Right renal pelvis (tissue), 4 donors: ENCODE results near the gene TUBB2B. TPM values are rescaled to one million over a fixed set of nuclear protein-coding genes. Genes with fewer than 3 reads are reported as not detected.
A peak's percentile ranks its signal among the peaks of the same experiment; 100 is the strongest.

Experiments used
- DNase-seq, 4 donors: peaks; one replicate each; pipeline ENCODE4 v3.0.0-alpha.2; 2013; ENCODE audit warnings: low read depth in 4 of 4, low spot score in 3 of 4, missing footprints in 1 of 4
- polyA plus RNA-seq, 4 donors: library from polyadenylated mRNA; unstranded; fragments of 120-200 nt; gene quantifications; one replicate each; pipeline ENCODE4 v1.2.1, GENCODE V29; 2013; ENCODE audit not compliant: insufficient read length in 4 of 4

Gene TUBB2B
- 100 to 1,000 TPM; 102 to 141 (median 121) TPM for polyA plus RNA-seq

DNA sequence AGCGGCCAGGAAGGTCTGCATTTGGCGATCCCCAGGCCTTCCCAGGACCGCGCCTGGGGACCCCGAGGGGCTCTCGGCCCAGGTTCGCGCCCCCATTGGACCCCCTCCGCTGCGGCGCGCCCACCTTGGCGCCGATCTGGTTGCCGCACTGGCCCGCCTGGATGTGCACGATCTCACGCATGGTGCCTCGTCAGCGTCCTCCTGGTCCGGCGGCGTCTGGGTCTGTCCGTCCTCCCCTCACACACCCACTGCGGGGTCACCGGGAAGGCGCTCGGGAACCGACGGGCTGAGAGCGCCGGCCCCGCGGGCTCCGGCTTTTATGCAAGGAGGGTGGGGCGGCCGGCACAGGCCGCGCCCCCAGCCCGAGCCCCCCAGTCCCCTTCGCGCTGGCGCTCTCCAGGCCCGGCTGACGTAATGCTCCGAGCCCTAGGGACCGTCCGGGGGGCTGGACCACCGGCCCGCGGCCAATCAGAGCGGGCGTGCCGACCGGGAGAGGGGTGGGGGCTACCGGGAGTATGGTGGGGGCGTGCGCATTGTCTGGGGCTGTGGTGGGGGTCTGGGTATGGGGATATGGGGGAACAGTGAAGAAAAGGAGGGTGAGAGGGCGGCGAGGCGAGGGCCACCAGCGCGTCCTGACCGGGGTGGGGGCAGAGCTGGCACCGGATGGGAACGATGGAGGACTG lies at the start of gene TUBB2B:
TUBB2B (minus strand) TSS at position 291 of the 683 bp plus-strand sequence; CDS start at position 181, 110 bp downstream.
- DNase-seq: peak in 2 of 4 donors; percentile 59 to 76

DNA sequence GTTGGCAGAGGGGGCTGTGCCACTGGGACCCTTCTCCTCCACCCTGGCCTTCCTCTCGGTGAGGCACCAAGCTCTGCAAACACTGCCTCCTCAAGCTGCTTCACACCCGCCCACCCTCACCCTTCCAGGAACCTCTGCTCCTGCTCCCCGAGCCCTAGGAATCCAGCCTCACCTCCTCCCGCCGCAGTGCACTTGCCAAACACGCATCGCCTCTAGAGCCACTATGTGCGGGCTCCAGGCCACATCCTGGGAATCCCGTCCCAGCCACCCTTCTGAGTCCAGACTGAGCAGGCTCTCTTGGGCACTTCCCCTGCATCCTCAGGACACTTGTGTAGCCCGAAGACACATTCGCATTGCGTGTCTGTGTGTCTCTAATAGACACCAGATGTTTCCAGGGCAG lies 49.8 kb upstream of the TUBB2B start:
- no peak for DNase-seq

DNA sequence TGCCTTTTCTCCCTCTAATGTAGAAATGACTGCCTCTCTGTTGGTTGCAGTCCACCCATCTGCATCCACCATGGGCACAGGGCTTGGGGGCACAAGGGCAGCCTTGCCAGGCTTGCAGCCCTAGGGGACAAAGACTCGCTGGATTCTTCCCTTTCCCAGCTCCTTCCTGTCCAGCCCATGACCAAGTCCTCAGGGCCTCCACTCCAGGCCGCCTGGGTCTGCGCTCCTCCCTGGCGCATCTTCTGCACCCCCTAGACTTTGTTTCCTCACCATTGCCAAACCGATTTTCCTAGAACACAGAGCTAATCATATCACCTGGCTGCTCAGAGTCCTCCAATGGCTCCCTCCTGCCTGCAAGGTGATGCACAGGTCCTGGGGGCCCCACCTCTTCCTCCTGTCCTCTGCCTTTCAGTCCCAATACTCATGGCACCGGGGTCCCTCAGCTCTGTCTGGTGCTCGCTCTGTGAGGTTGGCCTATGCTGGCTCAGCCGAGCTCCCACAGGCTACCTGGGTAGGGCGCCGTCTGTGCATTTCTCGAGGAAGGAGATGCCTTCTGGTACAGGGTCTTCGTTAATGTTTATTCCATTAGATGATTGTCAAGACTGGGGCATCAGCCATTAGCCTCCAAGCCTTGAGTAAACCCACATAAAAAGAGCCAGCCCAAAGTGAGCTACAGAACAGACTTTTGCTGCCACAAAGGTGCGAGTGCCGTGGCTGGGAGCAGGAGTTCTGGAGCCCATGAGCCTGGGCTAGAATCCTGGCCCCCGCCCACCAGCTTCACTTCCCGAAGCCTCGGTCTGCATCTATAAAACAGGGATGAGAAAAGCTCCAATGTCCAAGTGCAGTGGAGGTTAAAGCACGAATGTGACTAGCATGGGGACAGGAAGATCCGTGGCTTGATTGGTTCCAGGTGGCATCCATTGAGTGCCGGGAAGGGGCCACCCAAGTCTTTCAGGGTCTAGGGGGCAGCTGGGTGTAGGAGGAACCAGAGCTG lies 49.0 kb upstream of the TUBB2B start:
- DNase-seq: no peak

DNA sequence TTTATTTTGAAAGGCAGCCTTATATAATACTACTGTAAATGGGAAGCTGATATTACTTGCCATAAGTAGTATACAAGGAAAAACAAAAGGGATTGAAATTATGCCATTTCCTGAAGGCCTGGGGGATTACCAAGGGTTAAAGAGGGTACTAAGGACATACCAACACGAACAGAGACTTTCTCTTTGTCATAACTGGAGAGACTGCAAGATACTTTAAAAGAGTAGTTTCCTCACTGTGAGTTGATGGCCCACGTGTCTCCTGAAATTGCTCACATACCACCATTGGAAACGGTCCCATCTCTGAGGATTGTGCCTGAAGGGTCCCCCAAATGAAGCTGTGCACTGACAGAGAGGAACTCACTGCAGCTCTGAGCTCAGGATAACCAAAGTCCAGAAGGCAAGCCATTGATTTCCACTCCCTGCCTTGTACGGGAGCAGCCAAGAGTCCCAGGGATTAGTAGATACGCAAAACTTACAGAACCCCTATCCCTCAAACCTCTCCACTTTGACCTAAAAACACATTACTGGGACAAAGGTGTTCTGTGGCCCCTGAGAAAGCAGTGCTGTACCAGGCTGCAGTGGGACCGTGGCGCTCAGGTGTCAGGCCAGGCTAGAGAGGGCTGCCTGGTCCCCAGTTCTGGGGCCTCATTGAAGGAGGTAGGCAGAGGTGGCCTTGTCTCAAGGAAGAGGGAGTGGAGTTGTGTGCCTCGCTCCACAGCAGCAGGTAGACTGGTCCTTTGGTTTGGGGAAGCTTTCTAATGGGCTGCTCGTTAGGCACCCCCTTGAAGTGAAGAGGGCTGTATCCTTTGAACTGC lies 46.5 kb upstream of the TUBB2B start:
- DNase-seq: no peak

DNA sequence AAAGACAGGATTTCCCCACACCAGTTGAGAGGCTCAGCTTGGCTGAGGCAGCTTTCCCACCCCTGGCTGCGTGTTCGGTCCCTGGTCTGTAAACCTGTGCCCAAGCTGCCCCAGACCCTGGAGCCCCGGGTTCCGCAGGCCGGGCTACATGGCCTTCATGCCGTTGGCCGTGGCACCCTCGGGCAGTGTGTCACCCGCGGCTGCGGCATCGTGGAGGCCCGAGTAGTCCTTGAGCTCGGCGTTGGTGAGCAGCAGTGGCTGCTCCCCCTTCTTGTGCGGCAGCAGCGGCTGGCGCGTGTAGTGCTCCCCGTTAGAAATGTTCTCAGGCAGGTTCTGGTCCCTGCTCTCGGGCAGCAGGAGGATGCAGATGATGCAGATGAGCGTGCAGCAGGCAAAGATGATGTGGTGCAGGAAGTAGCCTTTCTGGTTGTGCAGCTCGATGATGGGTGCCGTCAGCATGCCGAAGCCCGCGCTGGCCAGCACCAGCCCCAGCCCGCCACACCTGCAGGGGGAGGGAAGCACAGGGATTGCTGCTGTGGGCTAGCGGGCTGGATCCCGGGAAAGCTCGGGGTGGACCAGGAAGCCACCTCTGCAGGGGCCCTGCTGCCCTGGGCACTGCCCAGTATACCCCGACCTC lies 45.6 kb upstream of the TUBB2B start:
- no peak for DNase-seq

DNA sequence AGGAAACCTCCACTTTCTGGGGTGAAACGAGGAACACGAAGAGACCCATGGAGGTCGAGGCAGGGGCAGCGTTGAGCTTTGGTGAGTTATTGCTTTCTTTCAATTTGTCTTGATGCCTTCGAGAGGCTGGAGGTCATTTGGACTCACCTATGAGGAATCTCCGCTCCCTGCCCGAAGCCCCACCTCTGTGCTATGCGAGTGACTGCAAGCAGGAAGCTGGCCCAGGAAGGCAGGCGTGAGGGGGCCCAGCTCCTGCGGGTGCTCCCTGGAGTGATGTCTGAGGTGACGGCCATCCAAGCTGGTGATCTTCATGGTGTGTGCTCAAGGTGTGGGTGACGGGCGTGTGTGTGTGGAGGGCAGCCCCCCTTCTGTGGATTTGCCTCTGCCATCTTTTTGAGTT lies 44.3 kb upstream of the TUBB2B start:
- DNase-seq: no peak

DNA sequence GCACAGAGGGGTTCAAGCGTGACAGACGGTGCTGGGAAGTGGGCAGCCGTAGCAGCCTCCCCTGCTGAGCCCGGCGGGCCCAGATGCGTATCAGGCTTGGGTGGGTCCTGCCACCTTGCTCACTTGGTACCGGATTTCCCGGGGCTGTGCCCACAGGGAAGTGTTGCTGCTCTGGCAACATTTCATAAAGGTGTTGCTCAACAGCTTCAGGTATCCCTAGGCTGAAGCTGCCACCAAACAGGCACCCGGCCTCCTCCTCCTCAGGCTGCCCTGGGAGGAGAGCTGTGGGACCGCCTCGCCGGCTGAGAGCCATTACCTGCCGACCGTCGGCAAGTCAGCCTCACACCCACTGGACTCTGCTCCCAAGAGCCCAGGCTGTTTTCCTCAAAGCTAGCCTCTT lies 42.8 kb upstream of the TUBB2B start:
- no peak for DNase-seq

DNA sequence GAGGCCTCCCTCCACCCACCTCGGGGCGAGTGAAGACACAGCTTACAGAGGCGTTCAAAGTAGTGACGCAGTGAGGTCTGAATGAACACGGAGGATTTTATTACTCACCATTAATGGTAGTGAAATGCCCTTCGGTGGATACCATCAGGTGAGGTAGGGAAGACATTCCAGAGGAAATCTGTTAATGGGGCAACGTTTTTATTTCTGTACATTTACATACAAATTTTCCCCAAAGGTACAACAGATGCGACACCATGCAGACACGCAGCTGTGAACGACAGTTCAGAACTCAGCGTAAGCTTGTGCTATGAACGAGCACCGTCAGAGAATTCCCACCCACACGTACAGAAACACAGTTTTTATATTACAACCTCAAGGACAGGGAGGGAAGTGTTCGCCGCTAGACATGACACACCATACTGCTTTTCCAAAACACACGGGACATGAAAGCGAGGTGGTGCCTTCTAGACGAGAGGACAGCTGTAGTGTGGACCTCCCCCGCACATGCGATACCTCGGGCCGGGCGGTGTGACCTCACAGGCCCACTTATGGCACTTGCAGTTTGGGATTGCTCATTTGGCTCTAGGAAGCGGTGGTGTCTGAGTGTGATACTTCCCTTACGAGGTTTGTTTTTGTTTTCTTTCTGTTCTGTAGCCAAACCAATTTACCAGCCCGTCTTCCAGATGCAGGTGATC lies 42.0 kb upstream of the TUBB2B start:
- DNase-seq: no peak

DNA sequence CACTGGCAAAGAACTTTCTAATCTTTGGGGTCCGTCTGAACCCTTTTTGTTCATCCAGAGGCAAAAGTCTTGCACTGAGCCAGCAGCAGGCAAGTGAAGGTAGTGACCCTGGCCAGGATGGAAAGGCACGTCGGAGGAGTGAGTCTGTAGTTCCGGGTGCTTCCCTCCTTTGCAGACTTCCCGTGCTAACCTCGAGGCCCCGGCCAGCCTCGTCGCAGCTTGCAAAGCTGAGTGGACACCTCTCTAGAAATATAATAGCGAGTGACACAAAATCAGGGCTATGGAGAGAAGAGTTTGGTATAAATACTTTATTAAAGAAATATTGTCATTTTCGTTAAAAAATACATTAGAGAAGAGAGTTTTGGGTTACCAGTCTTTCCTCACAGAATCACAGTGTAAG lies 41.2 kb upstream of the TUBB2B start:
- no peak for DNase-seq

DNA sequence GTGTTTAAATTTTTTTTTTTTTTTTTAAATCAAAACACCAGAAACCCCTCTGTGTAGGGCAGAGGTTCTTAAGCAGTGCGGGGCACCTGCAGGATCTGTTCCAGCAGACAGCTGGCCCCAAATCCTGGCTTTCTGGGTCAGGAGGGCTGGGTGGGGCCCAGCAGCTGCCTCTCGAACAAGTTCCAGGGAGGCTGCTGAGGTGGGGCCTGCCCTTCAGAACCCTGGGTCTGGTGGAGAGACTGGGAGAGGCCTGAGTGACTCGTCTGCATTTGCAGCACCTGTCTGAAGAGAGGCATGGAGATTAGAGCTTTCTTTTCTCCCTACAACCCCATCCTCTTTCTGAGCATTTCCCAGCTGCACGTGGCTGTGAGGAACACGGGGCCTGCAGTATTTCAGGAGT lies 39.7 kb upstream of the TUBB2B start:
- no peak for DNase-seq

DNA sequence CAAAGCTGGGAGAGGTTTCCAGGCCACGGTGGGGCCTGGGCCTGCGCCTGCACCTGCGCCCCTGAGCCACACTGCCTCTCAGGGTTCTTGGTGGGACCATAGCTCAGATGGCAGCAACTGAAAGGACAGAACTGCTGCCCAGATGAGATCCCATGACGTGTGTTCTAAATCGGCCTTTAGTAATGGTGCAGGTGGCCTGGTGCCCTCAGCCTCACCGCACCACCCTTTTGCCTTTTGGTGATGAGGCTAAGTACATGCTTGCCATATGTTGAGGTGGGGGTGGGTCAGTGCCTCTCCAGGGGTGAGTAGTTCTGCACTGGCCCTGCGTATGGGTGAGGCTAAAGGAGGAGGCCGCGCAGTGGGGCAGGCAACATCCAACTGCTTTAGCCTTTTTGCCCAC lies 38.7 kb upstream of the TUBB2B start:
- no peak for DNase-seq

DNA sequence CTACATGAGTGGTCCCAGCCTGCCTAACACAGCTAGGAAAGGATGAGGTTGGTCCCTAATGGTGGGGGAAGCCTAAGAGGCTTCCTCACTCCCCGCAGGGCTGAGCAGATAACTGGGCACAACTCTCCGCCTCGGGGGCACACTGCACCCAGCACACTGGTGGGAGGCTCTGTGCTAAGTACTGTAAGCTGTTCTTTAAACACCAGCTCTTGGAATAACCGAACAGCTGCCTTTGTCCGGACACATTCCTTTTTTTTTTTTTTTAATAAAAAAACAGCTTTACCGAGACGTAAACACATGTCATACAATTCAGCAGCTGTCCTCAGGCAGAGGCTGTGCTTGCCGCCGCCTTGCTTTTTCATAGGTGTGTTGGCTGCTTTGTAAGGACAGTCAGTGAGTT lies 38.2 kb upstream of the TUBB2B start:
- DNase-seq: no peak

DNA sequence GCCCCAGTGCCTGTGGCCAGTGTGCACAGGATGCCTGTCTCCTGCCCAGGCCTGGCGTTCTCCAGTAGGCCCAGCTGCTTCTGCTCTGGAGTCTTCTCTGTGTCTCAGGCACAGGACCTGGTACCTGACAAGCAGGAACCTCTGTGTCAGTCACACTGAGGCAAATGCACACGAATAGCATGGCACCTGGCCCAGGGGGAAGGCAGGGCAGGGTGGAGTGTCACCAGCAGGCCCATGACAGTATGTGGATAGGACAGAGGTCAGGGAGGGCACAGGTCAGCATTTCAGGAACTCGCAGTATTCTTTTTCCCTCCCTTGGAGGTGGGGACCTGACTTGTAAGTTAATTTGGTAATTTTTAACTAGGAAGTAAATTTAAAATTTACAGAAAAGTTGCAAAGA lies 36.9 kb upstream of the TUBB2B start:
- no peak for DNase-seq

DNA sequence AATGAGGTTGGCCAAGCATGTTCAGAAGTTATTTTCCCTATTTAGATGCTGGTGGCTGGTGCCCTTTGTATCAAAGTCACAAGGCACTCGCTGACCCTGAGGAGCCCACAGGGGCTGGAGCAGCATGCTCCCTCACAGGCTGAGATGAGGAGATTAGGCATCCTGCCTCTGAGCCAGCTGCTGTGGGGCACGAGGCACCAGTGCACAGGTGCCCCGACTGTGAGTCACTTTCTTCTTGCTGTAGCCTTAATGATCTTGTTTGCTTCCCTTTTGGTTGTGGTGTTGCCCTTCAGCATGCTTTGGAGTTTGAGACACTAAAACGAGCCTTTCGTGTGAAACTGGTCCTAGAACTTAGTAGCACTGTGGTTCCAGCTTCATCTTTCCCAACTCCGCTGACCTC lies 35.6 kb upstream of the TUBB2B start:
- no peak for DNase-seq

DNA sequence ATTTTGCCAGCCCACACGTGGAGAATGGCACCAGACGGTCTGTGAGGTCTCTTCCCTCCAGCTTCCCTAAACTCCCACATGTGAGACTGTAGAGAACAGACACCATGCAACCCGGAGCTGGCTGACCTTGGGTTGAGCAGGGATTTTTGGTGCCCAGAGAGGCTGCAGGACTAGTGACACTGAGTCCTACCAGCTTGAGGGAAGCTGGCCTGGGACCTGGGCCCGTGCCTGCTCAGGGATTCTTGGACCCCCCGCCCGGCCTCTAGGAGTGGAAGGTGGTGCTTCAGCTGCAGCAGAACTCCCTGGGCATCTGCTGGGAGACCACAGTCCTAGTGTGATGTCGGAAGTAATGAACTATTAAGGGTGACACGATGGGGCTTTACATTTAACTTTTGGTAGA lies 34.5 kb upstream of the TUBB2B start:
- DNase-seq: no peak

DNA sequence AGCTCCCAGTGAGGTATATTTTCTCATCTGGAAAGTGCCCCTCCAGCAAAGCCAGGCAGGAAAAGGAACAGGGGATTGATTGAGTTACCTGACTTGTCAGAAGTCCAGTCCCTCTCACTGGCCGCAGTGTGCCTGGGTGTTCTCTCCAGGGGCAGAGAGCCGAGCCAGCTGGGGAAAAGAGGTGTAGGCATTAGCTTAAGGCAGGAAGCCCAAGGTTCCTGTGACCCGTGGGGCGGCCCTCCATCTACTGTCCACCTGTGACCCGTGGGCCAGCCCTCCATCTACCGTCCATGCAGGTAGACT lies 34.0 kb upstream of the TUBB2B start:
- DNase-seq: no peak

DNA sequence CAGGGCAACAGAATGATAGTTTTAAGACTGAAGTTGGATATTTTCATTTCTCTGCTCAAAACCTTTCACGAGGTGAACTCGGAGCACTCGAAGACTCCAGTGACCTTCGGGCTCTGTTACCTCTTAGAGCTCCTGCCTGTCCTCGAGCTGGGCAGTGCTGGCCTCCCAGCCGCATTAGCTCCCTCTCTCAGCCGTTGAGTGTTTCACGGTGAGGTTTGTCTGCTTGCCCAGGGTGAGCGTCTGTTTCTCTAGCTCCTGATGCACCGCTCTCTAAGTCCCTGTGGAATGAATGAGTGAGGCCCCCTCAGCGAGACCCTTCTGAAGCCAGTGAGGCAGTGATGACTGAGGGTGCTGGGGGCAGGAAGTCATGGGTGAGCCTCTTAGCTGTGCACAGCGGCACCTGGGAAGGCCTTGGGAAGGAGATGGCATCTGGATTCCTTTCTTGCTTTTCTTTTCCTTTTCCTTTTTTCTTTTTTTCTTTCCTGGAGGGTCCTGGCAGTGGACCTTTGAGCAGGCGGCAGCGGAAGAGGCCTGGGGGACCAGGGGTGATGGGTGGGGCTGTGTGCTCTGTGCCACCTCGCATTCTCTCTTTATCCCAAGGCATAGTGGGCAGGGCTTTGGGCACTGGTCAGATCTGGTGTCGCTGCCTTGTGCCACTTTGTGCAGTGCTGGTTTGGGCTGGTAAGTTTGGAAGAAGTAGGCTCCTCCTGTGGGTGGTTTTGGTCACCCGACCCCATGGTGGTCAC lies 33.5 kb upstream of the TUBB2B start:
- no peak for DNase-seq

DNA sequence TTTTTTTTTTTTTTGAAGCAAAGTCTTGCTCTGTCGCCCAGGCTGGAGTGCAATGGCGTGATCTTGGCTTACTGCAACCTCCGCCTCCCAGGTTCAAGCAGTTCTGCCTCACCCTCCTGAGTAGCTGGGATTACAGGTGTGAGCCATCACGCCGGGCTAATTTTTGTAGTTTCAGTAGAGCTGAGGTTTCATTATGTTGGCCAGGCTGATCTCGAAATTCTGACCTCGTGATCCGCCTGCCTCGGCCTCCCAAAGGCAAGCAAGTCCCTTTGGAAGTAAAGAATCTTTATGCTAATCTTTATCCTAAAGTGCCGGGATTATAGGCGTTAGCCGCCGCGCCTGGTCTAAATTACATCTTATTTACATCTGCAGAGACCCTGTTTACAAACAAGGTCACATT lies 32.8 kb upstream of the TUBB2B start:
- DNase-seq: no peak

DNA sequence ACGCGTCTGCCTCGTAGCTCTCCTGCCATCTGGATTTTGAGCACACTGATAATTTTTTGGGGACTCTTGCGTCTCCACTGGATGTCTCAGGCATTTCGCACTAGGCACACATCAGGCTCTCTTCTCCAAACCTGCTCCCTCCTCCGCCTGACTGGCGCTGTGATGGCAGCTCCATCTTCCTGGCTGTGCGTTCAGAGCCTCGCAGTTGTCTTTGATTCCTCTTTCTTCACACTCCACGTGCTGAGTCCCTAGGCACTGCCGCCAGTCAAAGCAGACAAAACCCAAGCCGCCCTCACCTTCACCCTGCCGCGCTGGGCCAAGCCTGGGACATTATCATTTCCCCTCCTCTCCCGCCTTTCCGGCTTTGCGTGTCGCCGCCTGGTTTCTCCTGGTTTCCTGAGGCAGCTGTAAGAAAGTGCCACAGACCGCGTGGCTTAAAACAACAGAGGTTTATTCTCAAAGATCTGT lies 32.1 kb upstream of the TUBB2B start:
- DNase-seq: no peak
